BLaER1 treated with 17β-estradiol and CSF1 and Interleukin-3, amounts not matched to agents 10 nM and 100 nM (cell line): ENCODE measurements around the gene LRRN4CL.
A peak's percentile ranks its signal among the peaks of the same experiment; 100 is the strongest.

ENCODE experiments used
- H3K27ac ChIP-seq, 11 experiments: shearing (Covaris generic); formaldehyde crosslinking; 2 replicates each; pipeline ENCODE4 v1.8.1; 2022
- H3K27me3 ChIP-seq, 11 experiments: shearing (Covaris generic); formaldehyde crosslinking; 2 replicates each; pipeline ENCODE4 v1.8.1; 2022
- H3K36me3 ChIP-seq, 11 experiments: shearing (Covaris generic); formaldehyde crosslinking; 2 replicates each; pipeline ENCODE4 v1.8.1; 2022
- H3K4me1 ChIP-seq, 10 experiments: shearing (Covaris generic); formaldehyde crosslinking; 2 replicates each; pipeline ENCODE4 v1.8.1; 2022
- H3K4me2 ChIP-seq, 11 experiments: shearing (Covaris generic); formaldehyde crosslinking; 2 replicates each; pipeline ENCODE4 v1.8.1; 2022
- H3K4me3 ChIP-seq, 10 experiments: shearing (Covaris generic); formaldehyde crosslinking; 2 replicates each; pipeline ENCODE4 v1.8.1; 2022
- H3K9ac ChIP-seq, 11 experiments: shearing (Covaris generic); formaldehyde crosslinking; 2 replicates each; pipeline ENCODE4 v1.8.1; 2022
- H3K9me3 ChIP-seq, 11 experiments: shearing (Covaris generic); formaldehyde crosslinking; replicated peaks in 1 of 11; 2 replicates each; pipeline ENCODE4 v1.8.1; 2022
- H4K20me1 ChIP-seq, 11 experiments: shearing (Covaris generic); formaldehyde crosslinking; 2 replicates each; pipeline ENCODE4 v1.8.1; 2022
- Cebpa-rat ChIP-seq, 11 experiments: shearing (Covaris generic); IDR thresholded peaks; 2 replicates each; pipeline ENCODE4 v1.8.1; 2022

The LRRN4CL gene

DNA sequence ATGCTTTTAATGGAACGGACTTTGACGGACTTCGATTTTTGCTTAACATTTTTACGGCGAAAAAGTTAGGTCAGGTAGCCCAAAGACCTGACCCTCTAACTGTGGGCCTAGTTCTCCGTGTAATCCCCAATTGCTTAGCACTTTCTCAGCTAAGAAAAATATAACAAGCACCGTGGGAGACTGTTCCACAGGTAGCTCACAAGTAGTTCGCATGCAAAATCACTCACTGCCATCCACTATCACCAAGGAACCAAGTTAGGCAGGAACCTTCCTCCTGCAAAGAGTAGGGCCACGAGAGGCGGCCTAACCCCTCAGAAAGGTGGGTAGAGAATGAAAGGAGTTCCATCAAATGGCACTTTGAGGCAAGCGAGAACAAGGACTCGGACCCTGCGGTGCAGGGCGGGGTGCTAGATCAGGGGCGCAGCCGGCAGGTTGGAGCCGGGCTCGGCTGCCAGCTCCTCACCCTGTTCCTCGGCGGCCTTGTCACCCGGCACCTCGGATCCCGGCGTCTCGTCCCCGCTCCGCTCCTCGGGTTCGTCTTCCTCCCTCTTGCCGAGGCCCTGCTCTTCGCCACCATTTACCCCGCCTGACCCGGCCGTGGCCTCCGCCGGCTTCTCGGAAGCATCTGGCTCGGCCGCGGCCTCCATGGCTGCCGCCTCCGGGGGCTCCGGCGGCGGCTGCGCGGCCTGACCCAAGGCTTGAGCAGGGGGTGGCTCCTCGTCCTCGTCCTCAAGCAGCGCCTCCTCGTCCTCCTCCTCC is 37.0 kb upstream of the LRRN4CL start:
- H4K20me1 ChIP-seq, result peaks cover 47 to 72% (median 53%) of the 10 kb centered on the region in 11 experiments
- H3K4me1 ChIP-seq, result peaks cover 31 to 47% (median 38%) of the 10 kb centered on the region in 10 experiments
- TF ChIP-seq Cebpa-rat (IDR thresholded peaks at IDR 0.05), result no peak

GRCh38 chr11:62725646-62726045 is 36.3 kb upstream of the LRRN4CL start:
- TF ChIP-seq Cebpa-rat (IDR thresholded peaks at IDR 0.05), result no peak
- Histone ChIP-seq H3K27me3 (no peaks in the 10 kb centered on the region), H3K4me1 (peaks cover 24 to 40% (median 31%) of the 10 kb centered on the region in 10 experiments), H4K20me1 (peaks cover 45 to 69% (median 51%) of the 10 kb centered on the region in 11 experiments), H3K36me3 (peaks cover 38 to 57% (median 52%) of the 10 kb centered on the region in 11 experiments), H3K9me3 (no peaks in the 10 kb centered on the region), H3K4me2 (peak overlapping the region; percentile 87 to 97 (median 92)), H3K4me3 (peak overlapping the region; percentile 89 to 100 (median 97)), H3K27ac (peak overlapping the region; percentile 79 to 98 (median 93)), H3K9ac (peak overlapping the region; percentile 91 to 99 (median 98))

More for the DNA sequence above, 37.0 kb upstream of the LRRN4CL start:
- Histone ChIP-seq H3K4me2 (peak overlapping the region; percentile 87 to 97 (median 92)), H3K27ac (peak overlapping the region; percentile 79 to 98 (median 93)), H3K9me3 (no peaks in the 10 kb centered on the region), H3K4me3 (peak overlapping the region; percentile 89 to 100 (median 97)), H3K36me3 (peaks cover 31 to 57% (median 49%) of the 10 kb centered on the region in 11 experiments), H3K9ac (peak overlapping the region; percentile 91 to 99 (median 98)), H3K27me3 (no peaks in the 10 kb centered on the region)

DNA sequence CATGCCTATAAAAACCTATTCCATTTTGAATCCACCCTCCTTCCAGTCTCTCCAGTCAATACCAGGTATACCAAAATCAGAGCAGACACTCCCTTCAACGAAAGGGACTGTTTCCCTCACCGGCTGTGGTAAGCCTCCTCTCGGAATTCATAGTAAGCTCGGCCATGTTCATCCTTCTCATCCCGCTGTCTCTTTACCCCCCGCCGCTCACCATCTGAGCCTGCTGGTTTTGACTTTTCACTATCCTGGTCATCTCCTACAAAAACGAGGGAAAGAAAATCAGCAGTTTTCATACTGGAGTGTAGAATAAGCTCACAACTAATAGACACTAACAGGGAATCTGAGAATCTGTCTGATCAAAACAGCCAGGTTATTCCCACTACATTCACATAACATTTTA is 34.8 kb upstream of the LRRN4CL start:
- Histone ChIP-seq H3K4me3 (peak overlapping the region; percentile 89 to 100 (median 97); a peak in 18 of 20 replicates), H3K9ac (peak overlapping the region; percentile 91 to 99 (median 98); a peak in 21 of 22 replicates), H4K20me1 (peaks cover 40 to 63% (median 51%) of the 10 kb centered on the region in 11 experiments)

GRCh38 chr11:62721994-62722393 is 32.7 kb upstream of the LRRN4CL start:
- H3K9ac ChIP-seq, result peak overlapping the region in 2 of 11 experiments; percentile 20 to 30; a peak in 1 of 22 replicates
- H3K27me3 ChIP-seq, result no peaks in the 10 kb centered on the region
- H3K4me1 ChIP-seq, result peaks cover 14 to 30% (median 20%) of the 10 kb centered on the region in 10 experiments
- no peaks in the 10 kb centered on the region for H3K9me3 ChIP-seq
- H4K20me1 ChIP-seq, result peaks cover 40 to 71% (median 53%) of the 10 kb centered on the region in 11 experiments
- H3K27ac ChIP-seq, result no peak overlapping the region
- H3K4me3 ChIP-seq, result no peak overlapping the region
- peaks cover 74 to 93% (median 88%) of the 10 kb centered on the region in 11 experiments for H3K36me3 ChIP-seq
- H3K4me2 ChIP-seq, result no peak overlapping the region
- TF ChIP-seq Cebpa-rat (IDR thresholded peaks at IDR 0.05), result no peak

More for the DNA sequence above, 34.8 kb upstream of the LRRN4CL start:
- no peak for TF ChIP-seq Cebpa-rat (IDR thresholded peaks at IDR 0.05)
- H3K9me3 ChIP-seq, result no peaks in the 10 kb centered on the region
- peaks cover 14 to 30% (median 20%) of the 10 kb centered on the region in 10 experiments for H3K4me1 ChIP-seq
- peak overlapping the region in 3 of 11 experiments; percentile 79 to 92 (median 86); a peak in 3 of 22 replicates for H3K27ac ChIP-seq
- peak overlapping the region; percentile 87 to 97 (median 92) for H3K4me2 ChIP-seq
- H3K36me3 ChIP-seq, result peaks cover 52 to 71% (median 66%) of the 10 kb centered on the region in 11 experiments
- H3K27me3 ChIP-seq, result no peaks in the 10 kb centered on the region

DNA sequence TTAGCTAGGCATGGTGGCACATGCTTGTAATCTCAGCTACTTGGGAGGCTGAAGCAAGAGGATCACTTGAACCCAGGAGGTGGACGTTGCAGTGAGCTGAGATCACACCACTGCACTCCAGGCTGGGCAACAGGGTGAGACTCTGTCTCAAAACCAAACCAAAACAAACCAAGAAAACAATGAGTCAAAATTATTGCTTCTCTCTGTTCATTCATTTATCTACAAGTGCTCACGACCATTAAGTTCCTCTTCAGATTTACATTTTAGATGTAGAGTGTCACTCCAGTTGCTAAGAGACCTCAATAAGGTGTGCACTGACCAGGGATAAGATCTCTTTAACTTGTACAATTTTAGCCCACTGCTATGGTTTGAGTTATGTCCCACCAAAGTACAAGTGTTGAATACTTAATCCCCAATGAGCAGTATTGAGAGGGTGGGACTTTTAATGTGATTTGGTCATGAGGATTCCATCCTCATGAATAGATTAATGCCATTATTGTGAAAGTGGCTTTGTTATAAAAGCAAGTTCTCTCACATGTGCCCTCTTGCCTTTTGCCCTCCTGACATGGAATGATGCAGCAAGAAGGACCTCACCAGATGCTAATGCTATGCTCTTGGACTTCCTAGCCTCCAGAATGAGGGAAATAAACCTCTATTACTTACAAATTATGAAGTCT is 30.1 kb upstream of the LRRN4CL start:
- TF ChIP-seq Cebpa-rat (IDR thresholded peaks at IDR 0.05), result no peak
- Histone ChIP-seq H3K27me3 (no peaks in the 10 kb centered on the region), H3K4me2 (no peak overlapping the region), H3K4me1 (peaks cover 6 to 23% (median 12%) of the 10 kb centered on the region in 10 experiments), H3K4me3 (no peak overlapping the region), H3K27ac (no peak overlapping the region), H3K9ac (peak overlapping the region in 1 of 11 experiments; percentile 3; a peak in 1 of 22 replicates), H3K9me3 (no peaks in the 10 kb centered on the region), H4K20me1 (peaks cover 19 to 49% (median 31%) of the 10 kb centered on the region in 11 experiments; a peak in 21 of 22 replicates), H3K36me3 (peaks cover 98 to 100% (median 98%) of the 10 kb centered on the region in 11 experiments)

DNA sequence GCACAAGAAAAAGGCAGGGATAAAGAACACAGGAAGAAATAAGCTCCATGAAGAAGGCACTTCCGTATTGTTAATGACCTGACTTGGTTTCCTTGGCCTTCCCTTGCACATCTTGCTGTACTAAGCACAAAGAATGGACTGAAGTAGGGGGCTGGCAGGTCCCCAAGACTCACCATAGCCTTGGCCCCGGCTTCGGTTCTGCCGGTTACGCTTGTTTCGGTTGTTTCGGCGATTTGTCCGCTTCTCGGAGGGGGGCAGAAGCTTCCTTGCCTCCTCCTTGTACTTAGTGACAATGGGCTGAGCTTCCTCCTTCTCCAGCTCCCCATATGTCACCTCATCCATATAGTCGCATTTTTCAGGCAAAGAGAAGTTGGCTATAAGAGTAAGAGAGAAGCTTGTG is 27.5 kb upstream of the LRRN4CL start:
- Histone ChIP-seq H3K9ac (peak overlapping the region in 6 of 11 experiments; percentile 3 to 28 (median 10); a peak in 3 of 22 replicates), H3K9me3 (no peaks in the 10 kb centered on the region), H3K4me2 (no peak overlapping the region), H3K27me3 (no peaks in the 10 kb centered on the region), H3K4me1 (peaks cover 0 to 4% (median 0%) of the 10 kb centered on the region in 10 experiments; a peak in 3 of 20 replicates), H3K4me3 (no peak overlapping the region), H3K27ac (no peak overlapping the region; a peak in 1 of 22 replicates), H3K36me3 (peaks cover 96 to 100% (median 97%) of the 10 kb centered on the region in 11 experiments), H4K20me1 (peaks cover 2 to 23% (median 6%) of the 10 kb centered on the region in 11 experiments; a peak in 11 of 22 replicates)
- no peak for TF ChIP-seq Cebpa-rat (IDR thresholded peaks at IDR 0.05)

- Histone ChIP-seq H3K9ac (peak overlapping the region in 4 of 11 experiments; percentile 3 to 26 (median 15); a peak in 1 of 22 replicates), H3K4me1 (peaks cover 0 to 4% (median 0%) of the 10 kb centered on the region in 10 experiments; a peak in 2 of 20 replicates), H3K27me3 (no peaks in the 10 kb centered on the region), H4K20me1 (peaks cover 0 to 20% (median 4%) of the 10 kb centered on the region in 11 experiments; a peak in 9 of 22 replicates), H3K4me3 (no peak overlapping the region), H3K27ac (no peak overlapping the region; a peak in 1 of 22 replicates), H3K4me2 (no peak overlapping the region), H3K9me3 (no peaks in the 10 kb centered on the region), H3K36me3 (peaks cover 96 to 100% (median 97%) of the 10 kb centered on the region in 11 experiments)
- TF ChIP-seq Cebpa-rat (IDR thresholded peaks at IDR 0.05), result no peak
These were observed 26.9 kb upstream of the LRRN4CL start for GRCh38 chr11:62716206-62716605.

DNA sequence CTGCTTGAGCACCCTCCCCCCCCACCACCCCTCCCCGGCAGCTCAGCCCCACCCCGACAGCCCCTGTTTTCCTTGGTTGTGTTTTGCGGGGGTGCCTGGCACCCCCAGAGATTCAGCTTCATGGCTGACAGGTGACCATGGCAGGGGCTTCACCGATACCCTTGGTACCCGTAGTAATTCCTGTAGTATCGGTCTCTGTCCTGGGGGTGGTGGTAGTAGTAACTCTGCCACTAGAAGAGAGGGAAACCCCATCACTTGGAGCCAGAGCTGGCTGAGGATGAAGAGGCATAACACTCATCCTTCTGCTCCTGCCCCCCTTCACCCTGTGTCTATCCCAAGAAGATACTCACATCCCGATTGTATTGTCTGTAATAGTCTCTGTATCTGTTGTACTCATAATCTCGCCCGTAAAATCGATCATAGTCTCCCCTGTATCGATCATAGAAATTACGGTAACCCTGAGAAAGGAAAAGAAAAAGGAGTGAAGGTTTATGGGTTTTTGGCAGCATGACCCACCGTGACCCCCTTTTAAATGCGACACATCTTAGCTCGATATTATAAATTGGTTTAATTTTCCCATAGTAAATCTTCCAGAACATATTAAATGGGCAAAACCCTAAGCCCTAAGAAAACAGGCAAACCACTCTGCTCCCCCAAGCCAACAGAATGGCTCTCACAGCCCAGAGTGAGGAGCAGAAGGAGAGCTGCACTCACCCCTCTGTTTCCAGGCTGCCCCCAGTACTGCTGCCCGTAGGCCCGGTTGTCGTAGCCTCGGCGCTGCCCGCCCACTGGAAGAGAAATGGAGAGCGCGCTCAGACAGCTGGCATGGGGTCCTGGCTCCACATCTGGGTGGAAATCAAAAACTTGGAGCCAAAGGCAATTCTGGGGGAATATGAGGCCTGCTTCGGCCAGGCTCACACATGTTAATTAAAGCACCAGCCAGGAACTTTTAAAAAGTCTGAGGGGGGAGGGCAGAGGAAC is 26.1 kb upstream of the LRRN4CL start:
- no peaks in the 10 kb centered on the region for H3K9me3 ChIP-seq
- H3K4me3 ChIP-seq, result no peak overlapping the region
- H3K27me3 ChIP-seq, result no peaks in the 10 kb centered on the region
- H4K20me1 ChIP-seq, result peaks cover 0 to 20% (median 4%) of the 10 kb centered on the region in 11 experiments; a peak in 9 of 22 replicates
- no peak for TF ChIP-seq Cebpa-rat (IDR thresholded peaks at IDR 0.05)
- peaks cover 96 to 100% (median 97%) of the 10 kb centered on the region in 11 experiments for H3K36me3 ChIP-seq
- H3K4me1 ChIP-seq, result peaks cover 0 to 4% (median under 1%) of the 10 kb centered on the region in 10 experiments; a peak in 7 of 20 replicates
- H3K27ac ChIP-seq, result no peak overlapping the region
- peak overlapping the region in 5 of 11 experiments; percentile 9 to 24 (median 15); a peak in 4 of 22 replicates for H3K9ac ChIP-seq
- no peak overlapping the region for H3K4me2 ChIP-seq
